Activated T-cell treated with anti-CD3 and anti-CD28 coated beads, Interleukin-2, amount 50 U/mL, for 72 hours (primary cell): ENCODE data around the gene ELF1. TPM values are rescaled to one million over a fixed set of nuclear protein-coding genes. Genes with fewer than 3 reads are reported as not detected.
A peak's percentile ranks its signal among the peaks of the same experiment; 100 is the strongest.
"Not testable (repeated sequence)": the region's sequence is repeated elsewhere in the genome, so short reads cannot be mapped to it uniquely, and the experiment has no call there.

Experiments used
- ATAC-seq, 2 donors: fragments of 150-1000 bp; cut with Tn5 transposase; replicated peaks in 1 of 2; 2 replicates each; pipeline ENCODE4 v1.10.0; 2021; ENCODE audit warnings: moderate library complexity in 2 of 2, mild to moderate bottlenecking in 1 of 2
- DNase-seq, 2 donors: peaks; one replicate each; pipeline ENCODE4 v3.0.0; 2021 to 2022; ENCODE audit warnings: mixed read lengths in 1 of 2
- H3K27ac Mint-ChIP-seq: one replicate; pipeline ENCODE4 v1.8.0; 2022; ENCODE audit warnings: mild to moderate bottlenecking, moderate library complexity, mixed read lengths
- H3K27me3 Mint-ChIP-seq: one replicate; pipeline ENCODE4 v1.8.0; 2022; ENCODE audit warnings: low read depth, mixed read lengths
- H3K36me3 Mint-ChIP-seq, 2 donors: one replicate each; pipeline ENCODE4 v1.8.0; 2022; ENCODE audit warnings: mixed read lengths in 2 of 2, mild to moderate bottlenecking in 1 of 2; ENCODE audit not compliant: insufficient read depth in 2 of 2
- H3K4me1 Mint-ChIP-seq: one replicate; pipeline ENCODE4 v1.8.0; 2022; ENCODE audit warnings: low read depth, mixed read lengths
- H3K4me3 Mint-ChIP-seq, 2 donors: one replicate each; pipeline ENCODE4 v1.8.0; 2022; ENCODE audit warnings: mild to moderate bottlenecking in 2 of 2, mixed read lengths in 2 of 2, moderate library complexity in 2 of 2
- H3K9me3 Mint-ChIP-seq, 2 donors: one replicate each; pipeline ENCODE4 v1.8.0; 2022; ENCODE audit warnings: mixed read lengths in 2 of 2
- total RNA-seq, 2 donors: library from RNA; stranded (reverse); gene quantifications; one replicate each; pipeline ENCODE4 v1.2.3, GENCODE V29; 2022

Gene ELF1
- total RNA-seq, 2 donors from 2014 or later, result 106 to 117 TPM

DNA sequence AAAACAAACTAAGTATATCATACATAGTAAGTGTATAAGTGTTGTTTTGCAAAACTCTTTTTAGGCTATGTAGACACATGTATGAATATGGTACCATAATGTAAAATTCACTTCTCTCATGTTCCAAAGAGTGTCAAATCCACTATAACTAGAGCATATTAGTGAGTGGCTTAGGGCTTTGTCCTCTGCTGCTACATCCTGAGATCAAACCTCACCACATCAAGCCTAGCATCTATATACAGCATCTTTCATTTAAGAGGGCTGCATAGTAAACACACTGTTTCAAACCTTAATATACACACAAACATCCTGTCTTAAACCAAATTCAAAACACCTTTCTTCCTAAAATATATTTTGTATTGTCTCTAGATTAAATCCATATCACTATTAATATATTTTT, 38.7 kb downstream of the ELF1 start:
- Mint-ChIP-seq H3K4me3 (peak overlapping the region; percentile 90 to 100), H3K9me3 (no peaks in the 10 kb centered on the region), H3K27ac (peak overlapping the region; percentile 100), H3K27me3 (no peaks in the 10 kb centered on the region), H3K36me3 (peaks cover 18 to 36% of the 10 kb centered on the region in 2 donors), H3K4me1 (peaks cover 70% of the 10 kb centered on the region)
- DNase-seq (no peak), ATAC-seq (peak; percentile 53)

DNA sequence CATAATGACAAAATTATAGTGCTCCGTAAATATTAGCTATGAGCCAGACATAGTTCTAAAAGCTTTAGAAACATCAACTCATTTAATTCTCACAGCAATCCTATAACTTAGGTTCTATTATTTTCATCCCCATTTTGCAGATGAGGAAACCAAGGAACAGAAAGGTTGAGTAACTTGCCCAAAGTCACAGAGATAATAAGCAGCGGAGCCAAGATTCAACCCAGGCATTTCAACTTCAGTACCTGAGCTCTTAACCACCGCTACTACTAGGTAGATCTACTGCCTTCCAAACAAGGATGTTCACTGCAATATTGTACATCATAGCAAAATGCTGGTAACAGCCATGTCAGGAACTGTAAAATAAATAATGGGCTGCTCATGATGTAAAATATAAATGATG, 39.9 kb downstream of the ELF1 start:
- no peaks in the 10 kb centered on the region for H3K9me3 Mint-ChIP-seq
- no peak for DNase-seq
- no peak for ATAC-seq
- no peaks in the 10 kb centered on the region for H3K27me3 Mint-ChIP-seq
- H3K27ac Mint-ChIP-seq, result peak overlapping the region; percentile 100
- H3K4me1 Mint-ChIP-seq, result peaks cover 73% of the 10 kb centered on the region
- H3K4me3 Mint-ChIP-seq, result peak overlapping the region; percentile 90 to 100
- H3K36me3 Mint-ChIP-seq, result peaks cover 18 to 36% of the 10 kb centered on the region in 2 donors

- Mint-ChIP-seq H3K4me1 (peaks cover 72% of the 10 kb centered on the region), H3K36me3 (peaks cover 18 to 36% of the 10 kb centered on the region in 2 donors), H3K27ac (peak overlapping the region; percentile 99), H3K4me3 (peak overlapping the region; percentile 90 to 100)
- not testable (repeated sequence) for ATAC-seq, H3K27me3 Mint-ChIP-seq, H3K9me3 Mint-ChIP-seq, DNase-seq
Observed at GRCh38 chr13:40978109-40978508, 41.0 kb downstream of the ELF1 start.

GRCh38 chr13:40975441-40975840, 43.7 kb downstream of the ELF1 start:
- no peaks in the 10 kb centered on the region for H3K9me3 Mint-ChIP-seq
- peak overlapping the region; percentile 79 to 90 for H3K4me3 Mint-ChIP-seq
- peak overlapping the region; percentile 97 for H3K27ac Mint-ChIP-seq
- DNase-seq, result no peak
- peaks cover 12 to 23% of the 10 kb centered on the region in 2 donors for H3K36me3 Mint-ChIP-seq
- ATAC-seq, result no peak
- H3K4me1 Mint-ChIP-seq, result peaks cover 87% of the 10 kb centered on the region
- H3K27me3 Mint-ChIP-seq, result no peaks in the 10 kb centered on the region

GRCh38 chr13:40974460-40975407, 44.4 kb downstream of the ELF1 start:
- ATAC-seq (peak; percentile 84 to 89), DNase-seq (peak; percentile 42 to 44)
- peak overlapping the region; percentile 97 for H3K27ac Mint-ChIP-seq
- H3K4me1 Mint-ChIP-seq, result peaks cover 94% of the 10 kb centered on the region
- H3K27me3 Mint-ChIP-seq, result no peaks in the 10 kb centered on the region
- peaks cover 11 to 21% of the 10 kb centered on the region in 2 donors for H3K36me3 Mint-ChIP-seq
- H3K4me3 Mint-ChIP-seq, result peak overlapping the region; percentile 60 to 79
- H3K9me3 Mint-ChIP-seq, result no peaks in the 10 kb centered on the region

DNA sequence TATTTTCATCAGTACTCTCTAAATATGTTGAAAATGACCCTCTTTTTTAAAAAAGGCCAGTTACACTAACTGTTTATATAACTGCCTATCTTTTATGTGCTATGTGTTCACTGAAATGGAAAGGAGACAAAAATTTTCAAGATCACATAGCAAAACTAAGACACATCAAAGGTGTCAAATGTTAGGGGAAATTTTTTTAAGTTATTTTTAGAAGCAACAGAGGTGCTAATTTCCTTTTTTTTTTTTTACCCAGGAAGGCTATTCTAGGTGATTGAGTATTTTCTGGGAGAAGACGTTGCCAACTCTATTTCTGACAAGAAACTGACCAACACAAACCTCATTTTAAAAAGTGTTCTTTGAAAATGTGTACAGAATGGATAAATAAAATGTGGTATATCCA, 45.7 kb downstream of the ELF1 start:
- Mint-ChIP-seq H3K9me3 (no peaks in the 10 kb centered on the region), H3K4me1 (peaks cover 97% of the 10 kb centered on the region), H3K4me3 (peak overlapping the region; percentile 36 to 81), H3K27me3 (no peaks in the 10 kb centered on the region), H3K36me3 (peaks cover 5 to 20% of the 10 kb centered on the region in 2 donors), H3K27ac (peak overlapping the region; percentile 95)
- no peak for DNase-seq
- no peak for ATAC-seq

DNA sequence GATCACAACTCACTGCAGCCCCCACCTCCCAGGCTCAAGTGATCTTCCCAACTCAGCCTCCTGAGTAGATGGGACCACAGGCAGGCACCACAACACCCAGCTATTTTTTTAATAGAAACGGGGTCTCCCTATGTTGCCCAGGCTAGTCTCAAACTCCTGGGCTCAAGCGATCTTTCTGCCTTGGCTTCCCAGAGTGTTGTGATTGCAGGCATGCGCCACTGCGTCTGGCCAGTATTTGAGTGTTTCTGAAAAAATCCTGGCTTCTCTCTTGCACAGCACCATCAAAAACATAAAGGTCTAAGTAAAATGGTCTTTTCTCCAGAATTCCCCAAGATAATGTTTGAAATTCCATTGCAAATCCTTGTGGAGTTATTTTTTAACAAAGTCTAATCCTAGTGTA, 47.8 kb downstream of the ELF1 start:
- Mint-ChIP-seq H3K36me3 (peaks cover 0 to 11% of the 10 kb centered on the region in 2 donors), H3K9me3 (no peaks in the 10 kb centered on the region), H3K27ac (peak overlapping the region; percentile 64), H3K4me1 (peaks cover 94% of the 10 kb centered on the region), H3K4me3 (peak overlapping the region in 1 of 2 donors; percentile 60), H3K27me3 (no peaks in the 10 kb centered on the region)
- DNase-seq (no peak), ATAC-seq (no peak)

GRCh38 chr13:40970803-40971202, 48.3 kb downstream of the ELF1 start:
- H3K9me3 Mint-ChIP-seq, result no peaks in the 10 kb centered on the region
- DNase-seq, result no peak
- peaks cover 94% of the 10 kb centered on the region for H3K4me1 Mint-ChIP-seq
- H3K27me3 Mint-ChIP-seq, result no peaks in the 10 kb centered on the region
- peaks cover 0 to 9% of the 10 kb centered on the region in 2 donors for H3K36me3 Mint-ChIP-seq
- H3K27ac Mint-ChIP-seq, result no peak overlapping the region
- ATAC-seq, result peak in 1 of 2 donors; percentile 21
- H3K4me3 Mint-ChIP-seq, result peak overlapping the region; percentile 43 to 55

DNA sequence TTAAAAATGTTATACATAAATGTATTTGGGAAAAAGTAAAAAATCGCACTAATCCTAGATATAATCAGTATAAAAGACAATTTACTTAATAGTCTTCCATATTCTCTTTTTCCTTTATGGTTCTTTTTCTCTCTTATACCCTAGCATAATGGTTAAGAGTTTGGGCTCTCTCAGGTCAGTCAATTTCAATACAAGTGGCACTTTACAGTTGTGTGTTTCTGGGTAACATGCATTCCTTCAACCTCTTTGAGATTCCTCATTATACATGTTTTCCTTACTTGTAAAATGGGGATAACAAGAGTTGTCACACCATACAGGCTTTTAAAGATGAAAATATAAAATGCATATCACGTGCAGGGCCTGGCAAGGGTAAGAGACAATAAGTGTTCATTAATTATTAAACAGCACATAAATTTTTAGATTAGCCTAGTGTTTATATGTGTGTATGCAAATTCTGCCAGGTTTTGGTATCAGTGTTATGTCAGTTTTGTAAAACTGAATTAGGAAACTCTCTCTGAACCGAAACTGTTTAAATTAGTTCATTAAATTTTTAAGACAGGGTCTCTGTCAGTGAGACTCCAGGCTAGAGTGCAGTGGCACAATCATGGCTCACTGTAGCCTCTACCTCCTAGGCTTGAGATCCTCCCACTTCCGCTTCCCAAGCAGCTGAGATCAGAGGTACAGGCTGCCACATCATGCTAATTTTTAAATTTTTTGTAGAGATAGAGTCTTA, 49.8 kb downstream of the ELF1 start:
- peak overlapping the region; percentile 93 for H3K27ac Mint-ChIP-seq
- H3K27me3 Mint-ChIP-seq, result no peaks in the 10 kb centered on the region
- H3K4me1 Mint-ChIP-seq, result peaks cover 94% of the 10 kb centered on the region
- peaks cover 0 to 6% of the 10 kb centered on the region in 2 donors for H3K36me3 Mint-ChIP-seq
- H3K9me3 Mint-ChIP-seq, result no peaks in the 10 kb centered on the region
- DNase-seq, result peak in 1 of 2 donors; percentile 20
- peak; percentile 37 to 63 for ATAC-seq
- peak overlapping the region; percentile 55 to 80 for H3K4me3 Mint-ChIP-seq

DNA sequence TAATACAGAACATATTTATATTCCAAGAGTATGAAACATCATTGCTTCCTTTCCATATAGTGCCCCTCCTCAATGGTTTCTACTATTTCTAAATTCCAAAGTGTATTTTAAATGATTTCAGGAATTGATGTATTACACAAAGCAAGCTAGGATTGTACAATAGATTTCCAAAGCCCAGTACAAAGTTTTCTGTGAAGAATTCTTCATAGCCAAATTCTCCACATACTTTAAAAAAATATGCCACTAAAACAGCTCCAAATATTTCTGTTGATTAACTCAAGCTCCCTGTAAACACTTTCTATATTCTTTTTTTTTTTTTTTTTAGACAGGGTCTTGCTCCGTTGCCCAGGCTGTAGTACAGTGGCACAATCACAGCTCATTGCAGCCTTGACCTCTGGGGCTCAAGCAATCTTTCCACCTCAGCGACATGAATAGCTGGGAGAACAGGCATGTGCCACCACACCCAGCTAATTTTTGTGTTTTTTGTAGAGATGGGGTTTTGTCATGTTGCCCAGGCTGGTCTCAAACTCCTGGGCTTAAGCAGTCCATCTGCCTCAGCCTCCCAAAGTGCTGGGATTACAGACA, 50.6 kb downstream of the ELF1 start:
- DNase-seq (no peak), ATAC-seq (no peak)
- Mint-ChIP-seq H3K9me3 (no peaks in the 10 kb centered on the region), H3K27me3 (no peaks in the 10 kb centered on the region), H3K4me3 (no peak overlapping the region), H3K4me1 (peaks cover 94% of the 10 kb centered on the region), H3K36me3 (peaks cover 0 to 6% of the 10 kb centered on the region in 2 donors), H3K27ac (peak overlapping the region; percentile 38)

DNA sequence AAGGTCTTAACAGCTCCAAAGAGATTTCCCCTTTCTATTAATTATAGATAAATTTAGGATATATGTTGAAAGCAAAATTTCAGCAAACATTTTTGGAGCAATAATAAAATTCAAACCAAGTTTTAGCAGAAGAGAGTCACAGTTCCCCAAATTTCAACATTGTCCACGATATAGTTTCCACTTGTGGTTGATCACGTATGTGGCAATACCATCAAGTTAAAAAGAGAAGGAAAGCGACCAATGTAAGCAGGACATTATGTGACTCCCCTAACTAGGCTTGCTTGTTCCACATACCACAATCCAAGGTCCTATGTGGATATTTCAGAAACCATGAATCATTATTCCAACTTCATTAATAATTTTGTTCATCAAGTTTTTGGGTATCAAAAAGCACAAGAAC, 52.8 kb downstream of the ELF1 start:
- Mint-ChIP-seq H3K4me1 (peaks cover 93% of the 10 kb centered on the region), H3K4me3 (peak overlapping the region in 1 of 2 donors; percentile 67), H3K36me3 (peaks cover 0 to 11% of the 10 kb centered on the region in 2 donors), H3K27ac (peak overlapping the region; percentile 59), H3K9me3 (no peaks in the 10 kb centered on the region), H3K27me3 (no peaks in the 10 kb centered on the region)
- DNase-seq (no peak), ATAC-seq (no peak)

DNA sequence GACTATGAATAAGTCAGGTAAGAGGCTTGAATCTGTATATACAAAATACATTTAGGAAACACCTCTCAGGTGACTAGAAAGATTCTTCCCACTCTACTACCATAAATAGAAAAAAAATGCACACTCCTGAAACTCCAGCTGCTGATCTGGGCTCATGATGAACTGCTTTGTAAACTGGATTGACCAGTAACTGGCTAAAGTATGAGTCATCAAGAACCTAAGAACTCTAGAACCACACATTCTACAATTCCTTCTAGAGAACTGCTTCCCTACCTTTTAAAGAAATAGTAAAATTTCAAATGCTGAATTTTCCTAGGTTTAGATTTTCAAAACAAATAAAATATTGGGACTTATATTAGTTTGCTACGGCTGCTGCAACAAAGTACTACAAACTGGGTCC, 55.2 kb downstream of the ELF1 start:
- Mint-ChIP-seq H3K4me3 (peak overlapping the region in 1 of 2 donors; percentile 35), H3K9me3 (no peaks in the 10 kb centered on the region), H3K27ac (peak overlapping the region; percentile 6), H3K4me1 (peaks cover 85% of the 10 kb centered on the region), H3K36me3 (peaks cover 2 to 12% of the 10 kb centered on the region in 2 donors), H3K27me3 (no peaks in the 10 kb centered on the region)
- DNase-seq (no peak), ATAC-seq (peak; percentile 67 to 77)
